Measurements from ENCODE around the gene OBI1.

DNA sequence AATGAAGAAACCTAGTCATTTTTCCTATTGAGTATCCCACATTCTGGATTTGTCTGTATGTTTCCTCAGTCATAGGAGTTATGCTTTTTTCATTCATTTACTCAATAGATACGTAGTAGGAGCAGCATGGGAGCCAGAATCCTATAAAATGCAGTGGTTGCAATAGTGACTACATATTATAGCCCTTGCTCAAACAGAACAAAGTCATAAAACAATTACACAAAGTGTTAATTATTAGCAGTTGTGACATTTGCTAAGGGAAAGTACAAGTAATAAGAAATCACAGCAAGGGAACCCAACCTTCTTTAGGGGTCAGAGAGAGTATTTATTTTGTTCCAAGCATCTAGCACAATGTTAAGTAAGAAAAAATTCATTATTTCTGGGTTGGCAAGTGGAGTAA is 27.9 kb downstream of the OBI1 start:
- no peak for TF ChIP-seq YY1 (tag by site-specific recombination; IDR thresholded peaks at IDR 0.05)
- TF ChIP-seq, protein P1, sequence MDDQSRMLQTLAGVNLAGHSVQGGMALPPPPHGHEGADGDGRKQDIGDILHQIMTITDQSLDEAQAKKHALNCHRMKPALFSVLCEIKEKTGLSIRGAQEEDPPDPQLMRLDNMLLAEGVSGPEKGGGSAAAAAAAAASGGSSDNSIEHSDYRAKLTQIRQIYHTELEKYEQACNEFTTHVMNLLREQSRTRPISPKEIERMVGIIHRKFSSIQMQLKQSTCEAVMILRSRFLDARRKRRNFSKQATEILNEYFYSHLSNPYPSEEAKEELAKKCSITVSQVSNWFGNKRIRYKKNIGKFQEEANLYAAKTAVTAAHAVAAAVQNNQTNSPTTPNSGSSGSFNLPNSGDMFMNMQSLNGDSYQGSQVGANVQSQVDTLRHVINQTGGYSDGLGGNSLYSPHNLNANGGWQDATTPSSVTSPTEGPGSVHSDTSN (CRISPR knock-in tag; IDR thresholded peaks at IDR 0.05) = no peak
- TF ChIP-seq, protein P2, sequence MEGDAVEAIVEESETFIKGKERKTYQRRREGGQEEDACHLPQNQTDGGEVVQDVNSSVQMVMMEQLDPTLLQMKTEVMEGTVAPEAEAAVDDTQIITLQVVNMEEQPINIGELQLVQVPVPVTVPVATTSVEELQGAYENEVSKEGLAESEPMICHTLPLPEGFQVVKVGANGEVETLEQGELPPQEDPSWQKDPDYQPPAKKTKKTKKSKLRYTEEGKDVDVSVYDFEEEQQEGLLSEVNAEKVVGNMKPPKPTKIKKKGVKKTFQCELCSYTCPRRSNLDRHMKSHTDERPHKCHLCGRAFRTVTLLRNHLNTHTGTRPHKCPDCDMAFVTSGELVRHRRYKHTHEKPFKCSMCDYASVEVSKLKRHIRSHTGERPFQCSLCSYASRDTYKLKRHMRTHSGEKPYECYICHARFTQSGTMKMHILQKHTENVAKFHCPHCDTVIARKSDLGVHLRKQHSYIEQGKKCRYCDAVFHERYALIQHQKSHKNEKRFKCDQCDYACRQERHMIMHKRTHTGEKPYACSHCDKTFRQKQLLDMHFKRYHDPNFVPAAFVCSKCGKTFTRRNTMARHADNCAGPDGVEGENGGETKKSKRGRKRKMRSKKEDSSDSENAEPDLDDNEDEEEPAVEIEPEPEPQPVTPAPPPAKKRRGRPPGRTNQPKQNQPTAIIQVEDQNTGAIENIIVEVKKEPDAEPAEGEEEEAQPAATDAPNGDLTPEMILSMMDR (tag by site-specific recombination; IDR thresholded peaks at IDR 0.05) = no peak
- TF ChIP-seq, protein P3, sequence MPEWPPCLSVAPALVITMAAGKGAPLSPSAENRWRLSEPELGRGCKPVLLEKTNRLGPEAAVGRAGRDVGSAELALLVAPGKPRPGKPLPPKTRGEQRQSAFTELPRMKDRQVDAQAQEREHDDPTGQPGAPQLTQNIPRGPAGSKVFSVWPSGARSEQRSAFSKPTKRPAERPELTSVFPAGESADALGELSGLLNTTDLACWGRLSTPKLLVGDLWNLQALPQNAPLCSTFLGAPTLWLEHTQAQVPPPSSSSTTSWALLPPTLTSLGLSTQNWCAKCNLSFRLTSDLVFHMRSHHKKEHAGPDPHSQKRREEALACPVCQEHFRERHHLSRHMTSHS (tag by site-specific recombination; IDR thresholded peaks at IDR 0.05) = no peak
- no peak for TF ChIP-seq TCF7L2 (IDR thresholded peaks at IDR 0.05; ENCODE audit: borderline replicate concordance, low read depth, low read length)
- no peak for TF ChIP-seq SP7 (tag by site-specific recombination; IDR thresholded peaks at IDR 0.05)
